ENCODE measurements around the gene GALNT13.

The GALNT13 gene

DNA sequence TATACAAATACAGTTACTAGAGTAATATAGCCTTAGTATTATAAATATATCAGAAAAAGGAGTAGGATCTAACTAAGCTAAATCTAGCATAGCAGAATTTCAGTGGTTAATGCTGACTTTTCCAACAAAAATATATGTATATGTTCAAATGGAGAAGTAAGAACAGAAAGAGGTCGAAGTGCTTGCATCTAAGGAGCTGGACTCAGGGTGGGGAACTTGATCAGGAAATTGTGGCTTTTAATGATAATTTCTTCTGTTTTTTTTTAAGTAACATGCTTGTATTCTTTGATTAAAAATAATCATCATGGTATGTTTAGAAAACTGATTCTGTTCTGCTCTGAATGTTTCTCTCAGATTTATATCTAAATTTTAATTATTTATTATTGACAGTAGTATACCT is 327.1 kb downstream of the GALNT13 start:
- Histone ChIP-seq H3K4me2 (no peak overlapping the region), H3K27ac (no peak overlapping the region), H4K20me1 (ENCODE audit: insufficient read depth) (no peaks in the 10 kb centered on the region), H3K4me3 (IDR thresholded peaks at IDR 0.05; ENCODE audit: insufficient read depth, low read depth, low read length) (no peak overlapping the region), H2AFZ (ENCODE audit: low read depth) (no peak overlapping the region), H3K36me3 (ENCODE audit: insufficient read depth) (no peaks in the 10 kb centered on the region), H3K9ac (no peak overlapping the region), H3K79me2 (ENCODE audit: insufficient read depth, low read depth) (no peaks in the 10 kb centered on the region), H3K27me3 (ENCODE audit: insufficient read depth, low read depth) (no peaks in the 10 kb centered on the region), H3K4me1 (ENCODE audit: low read depth, poor library complexity, severe bottlenecking) (no peaks in the 10 kb centered on the region)
- no peak for TF ChIP-seq CTCF (conservative IDR thresholded peaks at IDR 0.05; ENCODE audit: low read depth, low read length)

- no peak overlapping the region for H2AFZ ChIP-seq (ENCODE audit: low read depth)
- no peaks in the 10 kb centered on the region for H3K27me3 ChIP-seq (ENCODE audit: insufficient read depth, low read depth)
- no peak overlapping the region for H3K27ac ChIP-seq
- H3K79me2 ChIP-seq (ENCODE audit: insufficient read depth, low read depth), result no peaks in the 10 kb centered on the region
- no peaks in the 10 kb centered on the region for H3K4me1 ChIP-seq (ENCODE audit: low read depth, poor library complexity, severe bottlenecking)
- H3K4me3 ChIP-seq (IDR thresholded peaks at IDR 0.05; ENCODE audit: insufficient read depth, low read depth, low read length), result no peak overlapping the region
- no peak overlapping the region for H3K9ac ChIP-seq
- no peak for TF ChIP-seq CTCF (conservative IDR thresholded peaks at IDR 0.05; ENCODE audit: low read depth, low read length)
- no peaks in the 10 kb centered on the region for H4K20me1 ChIP-seq (ENCODE audit: insufficient read depth)
- H3K4me2 ChIP-seq, result no peak overlapping the region
- H3K36me3 ChIP-seq (ENCODE audit: insufficient read depth), result no peaks in the 10 kb centered on the region
Measured at GRCh38 chr2:154203206-154203605, 331.5 kb downstream of the GALNT13 start.

DNA sequence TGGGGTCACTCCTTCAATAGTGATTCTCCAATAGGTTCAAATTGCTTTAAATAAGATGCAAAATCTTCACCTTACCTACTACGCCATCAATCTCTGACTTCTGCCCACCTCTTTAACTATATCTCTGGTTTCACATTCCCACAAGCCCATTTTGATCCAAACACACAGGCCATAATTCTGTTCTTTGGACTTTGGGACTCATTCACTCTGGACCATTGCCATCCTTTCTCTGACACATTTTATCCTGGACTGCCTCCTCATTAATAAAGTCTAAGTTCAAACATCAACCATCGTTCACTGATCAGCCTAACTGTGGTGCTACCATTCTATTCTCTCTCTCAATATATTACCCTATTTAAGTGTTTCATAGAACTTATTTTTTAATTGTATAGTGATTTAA is 332.2 kb downstream of the GALNT13 start:
- no peaks in the 10 kb centered on the region for H3K4me1 ChIP-seq (ENCODE audit: low read depth, poor library complexity, severe bottlenecking)
- H3K79me2 ChIP-seq (ENCODE audit: insufficient read depth, low read depth), result no peaks in the 10 kb centered on the region
- no peaks in the 10 kb centered on the region for H3K27me3 ChIP-seq (ENCODE audit: insufficient read depth, low read depth)
- H3K4me2 ChIP-seq, result no peak overlapping the region
- no peaks in the 10 kb centered on the region for H4K20me1 ChIP-seq (ENCODE audit: insufficient read depth)
- H3K4me3 ChIP-seq (IDR thresholded peaks at IDR 0.05; ENCODE audit: insufficient read depth, low read depth, low read length), result no peak overlapping the region
- H3K36me3 ChIP-seq (ENCODE audit: insufficient read depth), result no peaks in the 10 kb centered on the region
- TF ChIP-seq CTCF (conservative IDR thresholded peaks at IDR 0.05; ENCODE audit: low read depth, low read length), result no peak
- H2AFZ ChIP-seq (ENCODE audit: low read depth), result no peak overlapping the region
- H3K9ac ChIP-seq, result no peak overlapping the region
- H3K27ac ChIP-seq, result no peak overlapping the region

- Histone ChIP-seq H3K27ac (no peak overlapping the region), H3K9ac (no peak overlapping the region), H3K4me1 (ENCODE audit: low read depth, poor library complexity, severe bottlenecking) (no peaks in the 10 kb centered on the region), H3K27me3 (ENCODE audit: insufficient read depth, low read depth) (no peaks in the 10 kb centered on the region), H3K79me2 (ENCODE audit: insufficient read depth, low read depth) (no peaks in the 10 kb centered on the region), H3K4me3 (IDR thresholded peaks at IDR 0.05; ENCODE audit: insufficient read depth, low read depth, low read length) (no peak overlapping the region), H4K20me1 (ENCODE audit: insufficient read depth) (no peaks in the 10 kb centered on the region), H3K36me3 (ENCODE audit: insufficient read depth) (no peaks in the 10 kb centered on the region), H3K4me2 (no peak overlapping the region), H2AFZ (ENCODE audit: low read depth) (no peak overlapping the region)
- TF ChIP-seq CTCF (conservative IDR thresholded peaks at IDR 0.05; ENCODE audit: low read depth, low read length), result no peak
Measured at GRCh38 chr2:154207288-154208047, 335.7 kb downstream of the GALNT13 start.
